ENCODE results near the gene IFI44. TPM values are rescaled to one million over a fixed set of nuclear protein-coding genes. Genes with fewer than 3 reads are reported as not detected.

Gene IFI44
- total and polyA plus RNA-seq, 12 donors = 14.9 to 87.1 (median 34.0) TPM

DNA sequence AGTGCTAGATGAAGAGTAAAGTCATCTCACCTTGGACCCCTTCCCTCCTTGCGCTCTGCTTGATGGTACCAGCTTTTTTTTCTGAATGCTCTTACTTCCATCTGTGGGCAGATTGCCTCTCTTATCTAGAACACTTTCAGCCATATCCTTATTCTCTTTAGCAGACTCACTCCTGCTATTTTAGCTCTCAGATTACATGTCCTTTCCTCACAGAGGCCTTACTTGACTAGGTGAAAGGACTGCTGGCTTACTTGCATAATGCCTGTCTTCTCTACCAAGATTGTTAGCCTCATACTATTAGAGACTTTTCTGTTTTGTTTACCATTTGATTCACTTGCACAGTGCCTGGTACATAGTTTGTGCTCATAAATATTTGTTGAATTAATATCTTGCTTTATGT, 9.3 kb downstream of the IFI44 start:
- WGBS, 4 donors = 93 to 100% (median 98%) methylated on average over 1 of the region's 1 CpG

DNA sequence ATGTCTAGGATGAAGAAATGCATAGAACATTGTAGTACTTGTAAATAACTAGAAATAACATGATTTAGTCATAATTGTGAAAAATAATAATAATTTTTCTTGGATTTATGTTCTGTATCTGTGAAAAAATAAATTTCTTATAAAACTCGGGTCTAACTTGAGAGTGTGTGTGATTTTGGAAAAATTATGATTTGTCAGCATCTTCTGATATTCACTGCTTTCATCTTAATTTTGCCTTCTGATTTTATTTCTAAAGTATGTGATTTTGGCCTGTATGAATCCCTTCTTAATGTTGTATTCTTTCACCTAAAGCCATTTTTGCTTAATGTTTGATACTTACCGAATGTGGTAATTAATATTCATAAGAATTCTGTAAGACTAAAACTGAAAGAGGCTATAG, 14.3 kb downstream of the IFI44 start:
- Histone ChIP-seq H3K4me1 (replicated peaks in 1 of 2) (no peaks in the 10 kb centered on the region), H3K4me3 (no peak overlapping the region), H3K36me3 (replicated peaks in 1 of 2) (peaks cover 0 to 33% of the 10 kb centered on the region in 2 donors), H3K9me3 (replicated peaks in 1 of 3) (no peaks in the 10 kb centered on the region), H3K27ac (no peak overlapping the region), H3K27me3 (no peaks in the 10 kb centered on the region)
- intact Hi-C loops (cut with DNase I) = no loop called here
- DNase-seq = no peak
- TF ChIP-seq, protein P1, sequence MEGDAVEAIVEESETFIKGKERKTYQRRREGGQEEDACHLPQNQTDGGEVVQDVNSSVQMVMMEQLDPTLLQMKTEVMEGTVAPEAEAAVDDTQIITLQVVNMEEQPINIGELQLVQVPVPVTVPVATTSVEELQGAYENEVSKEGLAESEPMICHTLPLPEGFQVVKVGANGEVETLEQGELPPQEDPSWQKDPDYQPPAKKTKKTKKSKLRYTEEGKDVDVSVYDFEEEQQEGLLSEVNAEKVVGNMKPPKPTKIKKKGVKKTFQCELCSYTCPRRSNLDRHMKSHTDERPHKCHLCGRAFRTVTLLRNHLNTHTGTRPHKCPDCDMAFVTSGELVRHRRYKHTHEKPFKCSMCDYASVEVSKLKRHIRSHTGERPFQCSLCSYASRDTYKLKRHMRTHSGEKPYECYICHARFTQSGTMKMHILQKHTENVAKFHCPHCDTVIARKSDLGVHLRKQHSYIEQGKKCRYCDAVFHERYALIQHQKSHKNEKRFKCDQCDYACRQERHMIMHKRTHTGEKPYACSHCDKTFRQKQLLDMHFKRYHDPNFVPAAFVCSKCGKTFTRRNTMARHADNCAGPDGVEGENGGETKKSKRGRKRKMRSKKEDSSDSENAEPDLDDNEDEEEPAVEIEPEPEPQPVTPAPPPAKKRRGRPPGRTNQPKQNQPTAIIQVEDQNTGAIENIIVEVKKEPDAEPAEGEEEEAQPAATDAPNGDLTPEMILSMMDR (IDR thresholded peaks at IDR 0.05) = no peak
- TF ChIP-seq POLR2A (IDR thresholded peaks at IDR 0.05) = no peak
- 83 to 94% (median 88%) methylated on average over 2 of the region's 2 CpGs for WGBS, 4 donors

More for the DNA sequence above, 9.3 kb downstream of the IFI44 start:
- Histone ChIP-seq H3K27ac (no peak overlapping the region), H3K4me1 (replicated peaks in 1 of 2) (peaks cover 0 to 3% of the 10 kb centered on the region in 2 donors), H3K9me3 (replicated peaks in 1 of 3) (no peaks in the 10 kb centered on the region), H3K36me3 (replicated peaks in 1 of 2) (peaks cover 0 to 33% of the 10 kb centered on the region in 2 donors), H3K27me3 (no peaks in the 10 kb centered on the region), H3K4me3 (no peak overlapping the region)
- DNase-seq = no peak
- intact Hi-C loops (cut with DNase I) = no loop called here
- no peak for TF ChIP-seq POLR2A (IDR thresholded peaks at IDR 0.05)
- TF ChIP-seq, protein P1 (IDR thresholded peaks at IDR 0.05) = no peak

DNA sequence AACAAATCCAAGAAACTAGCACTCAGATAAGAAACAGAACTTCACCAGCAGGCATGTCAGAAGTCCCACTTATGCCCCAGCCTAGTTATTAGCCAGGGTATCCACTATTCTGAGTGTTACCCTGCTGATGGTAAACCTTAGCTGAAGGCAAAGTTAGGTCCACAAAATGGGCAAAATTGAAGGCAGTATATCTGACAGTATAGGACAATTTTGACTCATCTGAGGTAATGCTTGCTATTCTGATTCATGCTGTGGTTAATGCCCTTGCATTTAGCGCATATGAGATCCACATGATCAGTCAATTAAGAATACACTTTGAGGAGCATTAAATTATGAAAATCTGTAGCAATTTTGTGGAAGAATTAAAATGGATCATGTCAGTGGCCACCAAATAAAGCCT, 15.1 kb downstream of the IFI44 start:
- Histone ChIP-seq H3K36me3 (replicated peaks in 1 of 2) (peaks cover 0 to 27% of the 10 kb centered on the region in 2 donors), H3K27me3 (no peaks in the 10 kb centered on the region), H3K4me1 (replicated peaks in 1 of 2) (no peaks in the 10 kb centered on the region), H3K27ac (no peak overlapping the region), H3K4me3 (no peak overlapping the region), H3K9me3 (replicated peaks in 1 of 3) (no peaks in the 10 kb centered on the region)
- no peak for DNase-seq
- WGBS, 4 donors = 96 to 100% (median 99%) methylated on average over 1 of the region's 1 CpG
- intact Hi-C loops (cut with DNase I) = no loop called here
- TF ChIP-seq POLR2A (IDR thresholded peaks at IDR 0.05) = no peak
- TF ChIP-seq, protein P1 (IDR thresholded peaks at IDR 0.05) = no peak

DNA sequence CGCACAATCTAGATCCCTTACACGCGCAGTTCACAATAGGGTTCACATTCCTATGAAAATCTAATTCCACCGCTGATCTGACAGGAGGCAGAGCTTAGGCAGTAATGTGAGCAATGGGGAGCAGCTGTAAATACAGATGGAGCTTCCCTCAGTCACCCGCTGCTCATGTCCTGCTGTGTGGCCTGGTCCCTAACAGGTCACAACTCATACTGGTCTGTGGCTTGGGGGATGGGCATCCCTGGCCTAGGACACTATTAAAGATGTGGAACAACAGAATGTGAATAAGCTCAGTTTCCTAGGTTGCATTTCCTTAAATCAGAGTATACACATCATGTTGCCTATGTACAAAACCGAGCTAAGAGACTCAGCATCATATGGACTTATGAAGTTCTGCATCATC, 16.2 kb downstream of the IFI44 start:
- intact Hi-C loops (cut with DNase I) = no loop called here
- H3K27ac ChIP-seq = no peak overlapping the region
- no peaks in the 10 kb centered on the region for H3K27me3 ChIP-seq
- 90 to 95% (median 93%) methylated on average over 5 to 6 of the region's 6 CpGs for WGBS, 4 donors
- peaks cover 0 to 16% of the 10 kb centered on the region in 2 donors for H3K36me3 ChIP-seq (replicated peaks in 1 of 2)
- no peak for DNase-seq
- no peaks in the 10 kb centered on the region for H3K9me3 ChIP-seq (replicated peaks in 1 of 3)
- H3K4me3 ChIP-seq = no peak overlapping the region
- no peaks in the 10 kb centered on the region for H3K4me1 ChIP-seq (replicated peaks in 1 of 2)
- TF ChIP-seq, protein P1 (IDR thresholded peaks at IDR 0.05) = no peak
- no peak for TF ChIP-seq POLR2A (IDR thresholded peaks at IDR 0.05)

All from adrenal gland (tissue), 12 donors.